Esophagus muscularis mucosa (tissue), 4 donors: Measurements from ENCODE around the gene RARG.

ENCODE experiments used
- EP300 ChIP-seq: sonication (generic); formaldehyde crosslinking; IDR thresholded peaks from one replicate; pipeline ENCODE4 v1.6.1; 2017; ENCODE audit warnings: antibody characterized with exemption
- POLR2A ChIP-seq: fragments of 450-650 bp; IDR thresholded peaks from one replicate; pipeline ENCODE4 v1.6.1; 2017; ENCODE audit warnings: antibody characterized with exemption, moderate library complexity, mild to moderate bottlenecking, low read depth
- POLR2AphosphoS5 ChIP-seq, 2 donors: sonication (generic); formaldehyde crosslinking; IDR thresholded peaks; one replicate each; pipeline ENCODE4 v1.6.1; 2017; ENCODE audit warnings: antibody characterized with exemption in 2 of 2
- TF ChIP-seq, protein P1 (sequence below), 3 experiments: fragments of 200-600 bp in 2 of 3; fragments of 450-650 bp in 1 of 3; sonication (generic) in 2 of 3; IDR thresholded peaks; one replicate each; pipeline ENCODE4 v1.5.1; 2017 to 2019; ENCODE audit warnings: antibody characterized with exemption in 3 of 3, mild to moderate bottlenecking in 2 of 3, moderate library complexity in 1 of 3

DNA sequence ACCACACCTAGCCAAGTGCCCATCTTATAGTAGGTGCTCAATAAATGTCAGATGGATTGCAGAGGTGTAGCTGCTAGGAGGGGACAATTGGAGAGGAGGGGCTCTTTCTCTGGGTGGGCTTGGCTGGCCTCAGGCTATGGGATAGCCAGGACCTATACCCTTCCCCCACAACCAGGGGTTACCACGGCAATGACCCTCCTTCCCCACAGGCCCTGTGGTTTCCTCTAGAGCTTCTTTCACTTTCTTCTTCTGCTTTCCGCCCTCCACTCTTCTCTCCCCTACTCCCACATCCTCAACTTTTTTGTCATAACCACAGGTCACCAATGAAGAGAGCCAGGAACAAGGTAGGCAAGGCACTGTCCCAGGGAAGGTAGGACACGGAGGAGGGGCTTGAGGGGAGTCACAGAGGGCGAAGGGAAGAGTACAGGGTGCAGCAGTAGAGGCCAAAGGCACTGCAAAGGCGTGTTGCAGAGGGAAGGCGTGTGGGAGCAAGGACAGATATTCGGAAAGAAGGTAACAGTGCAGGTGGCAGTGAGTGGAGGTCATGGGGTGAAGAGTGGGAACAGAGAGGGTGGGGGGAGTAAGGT, 23.0 kb downstream of the RARG start:
- TF ChIP-seq POLR2A (no peak), POLR2AphosphoS5 (IDR thresholded peaks at IDR 0.05) (no peak), EP300 (no peak)
- TF ChIP-seq, protein P1, sequence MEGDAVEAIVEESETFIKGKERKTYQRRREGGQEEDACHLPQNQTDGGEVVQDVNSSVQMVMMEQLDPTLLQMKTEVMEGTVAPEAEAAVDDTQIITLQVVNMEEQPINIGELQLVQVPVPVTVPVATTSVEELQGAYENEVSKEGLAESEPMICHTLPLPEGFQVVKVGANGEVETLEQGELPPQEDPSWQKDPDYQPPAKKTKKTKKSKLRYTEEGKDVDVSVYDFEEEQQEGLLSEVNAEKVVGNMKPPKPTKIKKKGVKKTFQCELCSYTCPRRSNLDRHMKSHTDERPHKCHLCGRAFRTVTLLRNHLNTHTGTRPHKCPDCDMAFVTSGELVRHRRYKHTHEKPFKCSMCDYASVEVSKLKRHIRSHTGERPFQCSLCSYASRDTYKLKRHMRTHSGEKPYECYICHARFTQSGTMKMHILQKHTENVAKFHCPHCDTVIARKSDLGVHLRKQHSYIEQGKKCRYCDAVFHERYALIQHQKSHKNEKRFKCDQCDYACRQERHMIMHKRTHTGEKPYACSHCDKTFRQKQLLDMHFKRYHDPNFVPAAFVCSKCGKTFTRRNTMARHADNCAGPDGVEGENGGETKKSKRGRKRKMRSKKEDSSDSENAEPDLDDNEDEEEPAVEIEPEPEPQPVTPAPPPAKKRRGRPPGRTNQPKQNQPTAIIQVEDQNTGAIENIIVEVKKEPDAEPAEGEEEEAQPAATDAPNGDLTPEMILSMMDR (IDR thresholded peaks at IDR 0.05) = no peak
